ENCODE measurements around the gene NOB1.
"Not testable (repeated sequence)": the region's sequence is repeated elsewhere in the genome, so short reads cannot be mapped to it uniquely, and the experiment has no call there.

Gene NOB1

GRCh38 chr16:69754469-69755310 lies at the start of gene NOB1:
Gene NOB1, minus strand, starts transcription at chr16:69754926. Its CDS starts 16 bp downstream, at chr16:69754910.
- DNase-seq: peak; percentile 65

- DNase-seq: no peak
Measured at GRCh38 chr16:69804297-69804696, 49.6 kb upstream of the NOB1 start.

- no peak for DNase-seq
Measured at GRCh38 chr16:69799611-69800031, 44.9 kb upstream of the NOB1 start.

- no peak for DNase-seq
Measured at GRCh38 chr16:69798466-69798865, 43.7 kb upstream of the NOB1 start.

- no peak for DNase-seq
Measured at GRCh38 chr16:69796285-69797118, 41.8 kb upstream of the NOB1 start.

- DNase-seq: no peak
Measured at GRCh38 chr16:69794486-69794885, 39.8 kb upstream of the NOB1 start.

GRCh38 chr16:69793526-69793925 lies 38.8 kb upstream of the NOB1 start:
- DNase-seq: no peak

GRCh38 chr16:69791391-69791847 lies 36.7 kb upstream of the NOB1 start:
- not testable (repeated sequence) for DNase-seq

- no peak for DNase-seq
Measured at GRCh38 chr16:69787883-69788282, 33.2 kb upstream of the NOB1 start.

- DNase-seq: peak; percentile 37
Measured at GRCh38 chr16:69784586-69784985, 29.9 kb upstream of the NOB1 start.

- no peak for DNase-seq
Measured at GRCh38 chr16:69781118-69781517, 26.4 kb upstream of the NOB1 start.

GRCh38 chr16:69779724-69780123 lies 25.0 kb upstream of the NOB1 start:
- DNase-seq: no peak

- no peak for DNase-seq
Measured at GRCh38 chr16:69775563-69775962, 20.8 kb upstream of the NOB1 start.

GRCh38 chr16:69773260-69773947 lies 18.7 kb upstream of the NOB1 start:
- DNase-seq: no peak

- no peak for DNase-seq
Measured at GRCh38 chr16:69771651-69771967, 16.9 kb upstream of the NOB1 start.

- no peak for DNase-seq
Measured at GRCh38 chr16:69769404-69769803, 14.7 kb upstream of the NOB1 start.

GRCh38 chr16:69768666-69769065 lies 13.9 kb upstream of the NOB1 start:
- no peak for DNase-seq

- DNase-seq: no peak
Measured at GRCh38 chr16:69767459-69768229, 12.9 kb upstream of the NOB1 start.

- no peak for DNase-seq
Measured at GRCh38 chr16:69763599-69763942, 8.8 kb upstream of the NOB1 start.

GRCh38 chr16:69762814-69763598 lies 8.3 kb upstream of the NOB1 start:
- DNase-seq: no peak

- DNase-seq: peak; percentile 44
Measured at GRCh38 chr16:69761983-69762813, 7.5 kb upstream of the NOB1 start, which contains the start of gene WWP2. Gene WWP2, plus strand, starts transcription at chr16:69762332. Its CDS starts 24,679 bp downstream, at chr16:69787011.
